ENCODE results near the gene CDC73. TPM values are rescaled to one million over a fixed set of nuclear protein-coding genes. Genes with fewer than 3 reads are reported as not detected.
"Not testable (repeated sequence)": the region's sequence is repeated elsewhere in the genome, so short reads cannot be mapped to it uniquely, and the experiment has no call there.

Gene CDC73
- total RNA-seq, 1 donor from 2014 or later = 71.1 TPM

DNA sequence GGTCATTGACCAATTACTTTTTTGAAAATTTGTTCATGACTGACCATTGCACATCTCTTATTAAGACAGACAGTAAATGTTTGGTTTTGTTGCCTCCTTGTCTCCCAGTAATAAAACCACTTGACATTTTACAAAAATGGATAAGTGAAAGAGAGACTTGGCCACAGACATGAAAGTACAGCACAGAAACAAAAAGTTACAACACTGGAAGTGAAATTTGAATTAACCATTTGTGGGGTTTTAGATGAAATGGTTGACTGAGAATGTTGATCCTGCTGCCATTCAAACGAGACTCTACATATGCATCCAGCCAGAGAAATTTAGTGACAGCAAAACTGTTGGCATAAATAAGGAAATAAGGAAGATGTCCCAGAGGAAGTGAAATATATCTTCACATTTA lies 143.9 kb downstream of the CDC73 start:
- Mint-ChIP-seq H3K9me3 (peaks cover 24% of the 10 kb centered on the region), H3K36me3 (peaks cover 29% of the 10 kb centered on the region)

DNA sequence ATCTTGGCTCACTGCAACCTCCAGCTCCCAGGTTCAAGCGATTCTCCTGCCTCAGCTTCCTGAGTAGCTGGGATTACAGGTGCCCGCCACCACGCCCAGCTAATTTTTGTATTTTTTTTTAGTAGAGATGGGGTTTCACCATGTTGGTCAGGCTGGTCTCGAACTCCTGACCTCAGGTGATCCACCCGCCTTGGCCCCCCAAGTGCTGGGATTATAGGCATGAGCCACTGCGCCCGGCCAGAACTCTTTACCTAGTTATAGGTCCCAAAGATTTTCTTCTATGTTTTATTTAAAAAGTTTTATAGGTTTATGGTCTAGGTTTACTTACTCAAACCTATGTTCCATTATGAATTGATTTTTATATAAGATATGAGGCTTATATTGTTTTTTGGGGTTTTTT lies 145.0 kb downstream of the CDC73 start:
- Mint-ChIP-seq H3K9me3 (peaks cover 35% of the 10 kb centered on the region), H3K36me3 (peaks cover 38% of the 10 kb centered on the region)
- not testable (repeated sequence) for DNase-seq (ENCODE audit: low spot score in 2 of 2, unreplicated experiment in 2 of 2); H3K4me3 Mint-ChIP-seq; H3K27me3 Mint-ChIP-seq (ENCODE audit: low read depth); H3K4me1 Mint-ChIP-seq; H3K27ac Mint-ChIP-seq

More for the DNA sequence above, 143.9 kb downstream of the CDC73 start:
- no peaks in the 10 kb centered on the region for H3K27me3 Mint-ChIP-seq (ENCODE audit: low read depth)
- no peak overlapping the region for H3K27ac Mint-ChIP-seq
- no peak for TF ChIP-seq CTCF (IDR thresholded peaks at IDR 0.05; ENCODE audit: unreplicated experiment)
- no peak for DNase-seq (ENCODE audit: low spot score in 2 of 2, unreplicated experiment in 2 of 2)
- no peak overlapping the region for H3K4me3 Mint-ChIP-seq
- no peaks in the 10 kb centered on the region for H3K4me1 Mint-ChIP-seq

DNA sequence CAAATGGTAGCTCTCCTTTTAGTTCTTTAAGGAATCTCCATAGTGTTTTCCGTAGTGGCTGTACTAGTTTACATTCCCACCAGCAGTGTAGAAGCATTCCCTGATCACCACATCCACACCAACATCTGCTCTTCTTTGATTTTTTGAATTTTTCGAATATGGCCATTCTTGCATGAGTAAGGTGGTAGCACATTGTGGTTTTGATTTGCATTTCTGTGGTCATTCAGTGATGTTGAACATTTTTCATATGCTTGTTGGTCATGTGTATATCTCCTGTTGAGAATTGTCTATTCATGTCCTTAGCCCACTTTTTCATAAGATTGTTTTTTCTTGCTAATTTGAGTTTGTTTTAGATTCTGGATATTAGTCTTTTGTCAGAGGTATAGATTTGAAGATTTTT lies 149.2 kb downstream of the CDC73 start:
- no peak for TF ChIP-seq CTCF (IDR thresholded peaks at IDR 0.05; ENCODE audit: unreplicated experiment)
- Mint-ChIP-seq H3K27me3 (ENCODE audit: low read depth) (no peaks in the 10 kb centered on the region), H3K4me1 (no peaks in the 10 kb centered on the region), H3K4me3 (no peak overlapping the region), H3K27ac (no peak overlapping the region), H3K36me3 (peaks cover 54% of the 10 kb centered on the region), H3K9me3 (peaks cover 60% of the 10 kb centered on the region)
- DNase-seq (ENCODE audit: low spot score in 2 of 2, unreplicated experiment in 2 of 2) = no peak

- peaks cover 63% of the 10 kb centered on the region for H3K9me3 Mint-ChIP-seq
- no peaks in the 10 kb centered on the region for H3K27me3 Mint-ChIP-seq (ENCODE audit: low read depth)
- H3K27ac Mint-ChIP-seq = no peak overlapping the region
- H3K36me3 Mint-ChIP-seq = peaks cover 57% of the 10 kb centered on the region
- no peak for TF ChIP-seq CTCF (IDR thresholded peaks at IDR 0.05; ENCODE audit: unreplicated experiment)
- no peak overlapping the region for H3K4me3 Mint-ChIP-seq
- peaks cover 2% of the 10 kb centered on the region for H3K4me1 Mint-ChIP-seq
- no peak for DNase-seq (ENCODE audit: low spot score in 2 of 2, unreplicated experiment in 2 of 2)
Observed at GRCh38 chr1:193275773-193276172, 153.9 kb downstream of the CDC73 start.

GRCh38 chr1:193278968-193279367 lies 157.1 kb downstream of the CDC73 start:
- no peak overlapping the region for H3K4me3 Mint-ChIP-seq
- no peak overlapping the region for H3K27ac Mint-ChIP-seq
- TF ChIP-seq CTCF (IDR thresholded peaks at IDR 0.05; ENCODE audit: unreplicated experiment) = no peak
- peaks cover 18% of the 10 kb centered on the region for H3K4me1 Mint-ChIP-seq
- peaks cover 27% of the 10 kb centered on the region for H3K36me3 Mint-ChIP-seq
- peaks cover 32% of the 10 kb centered on the region for H3K9me3 Mint-ChIP-seq
- no peaks in the 10 kb centered on the region for H3K27me3 Mint-ChIP-seq (ENCODE audit: low read depth)
- DNase-seq (ENCODE audit: low spot score in 2 of 2, unreplicated experiment in 2 of 2) = no peak

GRCh38 chr1:193281894-193282293 lies 160.1 kb downstream of the CDC73 start:
- DNase-seq (ENCODE audit: low spot score in 2 of 2, unreplicated experiment in 2 of 2) = no peak
- Mint-ChIP-seq H3K27me3 (ENCODE audit: low read depth) (no peaks in the 10 kb centered on the region), H3K9me3 (peaks cover 24% of the 10 kb centered on the region), H3K36me3 (peaks cover 7% of the 10 kb centered on the region), H3K4me1 (peaks cover 18% of the 10 kb centered on the region), H3K27ac (peak overlapping the region; percentile 39), H3K4me3 (no peak overlapping the region)
- no peak for TF ChIP-seq CTCF (IDR thresholded peaks at IDR 0.05; ENCODE audit: unreplicated experiment)
